NCI-H187 (cell line): ENCODE data around the gene NRCAM.

ENCODE experiments used
- DNase-seq, 2 experiments: peaks; one replicate each; lab custom pipeline; 2025; lab: John Stamatoyannopoulos, UW

NRCAM gene

DNA sequence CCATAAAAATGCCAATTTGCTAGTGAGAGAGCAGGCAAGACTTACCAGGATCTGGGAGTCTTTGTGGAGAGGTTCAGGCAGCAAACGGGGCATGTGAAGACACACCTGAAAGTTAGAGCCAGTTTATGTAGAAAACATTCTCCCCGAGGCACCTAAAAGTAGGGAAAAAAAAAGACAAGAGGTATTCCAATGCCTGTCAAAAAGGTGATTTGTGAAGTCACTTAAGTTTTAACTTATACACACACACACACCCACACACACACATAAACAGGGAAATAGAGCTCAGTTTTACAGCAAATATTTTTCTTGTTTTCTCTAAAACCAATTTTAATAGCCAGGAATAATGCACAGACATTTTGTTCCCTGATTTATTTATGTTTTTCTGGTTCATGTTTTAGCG is 326.0 kb downstream of the NRCAM start, which contains the start of gene LAMB4:
TSS of gene LAMB4 (minus strand) at position 101 of the 400 bp plus-strand sequence. CDS start 7,197 bp downstream, outside the sequence.
- no peak for DNase-seq

DNA sequence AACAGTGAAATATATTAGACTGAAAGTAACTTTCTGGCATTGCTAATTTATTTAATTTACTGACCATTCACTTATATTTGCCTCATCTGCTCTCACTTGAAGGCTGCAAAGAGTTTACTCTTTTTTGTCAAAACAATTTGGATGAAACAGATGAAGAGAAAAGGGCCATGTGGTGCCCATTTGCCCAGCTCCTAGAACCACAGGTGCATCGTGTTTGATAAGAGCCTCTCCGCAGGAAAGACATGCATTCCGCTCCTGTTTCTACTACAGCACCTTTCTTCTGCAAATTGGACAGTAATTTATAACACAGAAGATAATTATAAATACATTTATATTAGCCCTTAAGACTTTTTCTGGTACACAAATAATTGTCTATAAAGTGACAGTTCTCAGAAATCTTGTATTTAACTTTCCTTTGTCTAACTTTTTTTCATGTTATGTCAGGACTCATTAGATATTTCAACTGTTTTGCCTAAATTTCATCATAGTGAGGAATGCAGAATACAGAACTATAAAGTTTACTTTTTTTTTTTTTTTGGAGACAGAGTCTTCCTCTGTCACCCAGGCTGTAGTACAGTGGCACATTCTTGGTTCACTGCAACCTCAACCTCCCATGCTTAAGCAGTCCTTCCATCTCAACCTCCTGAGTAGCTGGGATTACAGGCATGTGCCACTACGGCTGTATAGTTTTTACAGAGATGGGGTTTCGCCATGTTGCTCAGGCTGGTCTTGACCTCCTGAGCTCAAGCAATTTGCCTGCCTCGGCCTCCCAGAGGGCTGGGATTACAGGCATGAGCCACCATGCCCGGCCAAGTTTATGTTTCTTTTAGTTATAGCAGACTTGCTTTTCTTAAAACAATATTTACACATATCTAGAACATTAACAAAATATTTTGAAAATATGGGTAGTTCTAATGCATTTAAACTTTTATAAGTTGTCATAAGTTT is 326.9 kb downstream of the NRCAM start:
- DNase-seq: no peak

DNA sequence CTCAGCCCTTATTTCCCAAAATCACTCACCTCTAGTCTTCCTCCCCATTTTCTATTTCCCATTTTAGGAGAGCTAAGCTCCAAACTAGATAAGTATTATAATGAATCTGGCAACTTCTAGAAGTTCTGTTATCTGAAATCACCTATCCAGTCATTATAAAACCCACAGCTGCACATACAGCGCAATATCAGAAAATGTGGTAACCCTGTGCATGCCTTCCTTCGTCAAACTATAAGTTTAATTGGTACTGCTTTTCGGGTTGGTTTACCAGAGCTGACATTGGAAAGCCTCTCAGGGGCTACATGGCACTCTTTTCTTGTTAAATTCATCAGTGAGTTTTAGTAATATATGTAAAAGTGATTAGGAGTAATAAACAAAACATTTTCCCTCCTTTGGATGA is 327.7 kb downstream of the NRCAM start:
- no peak for DNase-seq

DNA sequence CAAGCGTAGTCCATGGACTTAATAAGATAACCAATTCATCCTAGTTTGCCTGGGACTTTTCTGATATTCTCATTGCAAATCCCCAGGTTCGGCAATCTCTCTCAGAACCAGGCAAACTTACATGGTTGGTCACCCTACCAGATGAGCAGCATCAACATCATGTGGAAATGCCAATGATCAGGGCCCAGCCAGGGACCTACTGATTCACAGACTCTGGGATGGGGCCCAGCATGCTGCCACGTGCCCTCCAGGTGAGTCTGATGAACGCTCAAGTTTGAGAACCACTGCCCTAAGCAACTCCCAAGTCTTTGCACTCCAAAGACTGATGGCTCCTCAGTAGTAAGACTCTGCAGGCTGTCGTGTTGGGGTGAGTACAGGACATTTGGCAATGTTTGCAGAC is 328.8 kb downstream of the NRCAM start:
- DNase-seq: no peak

DNA sequence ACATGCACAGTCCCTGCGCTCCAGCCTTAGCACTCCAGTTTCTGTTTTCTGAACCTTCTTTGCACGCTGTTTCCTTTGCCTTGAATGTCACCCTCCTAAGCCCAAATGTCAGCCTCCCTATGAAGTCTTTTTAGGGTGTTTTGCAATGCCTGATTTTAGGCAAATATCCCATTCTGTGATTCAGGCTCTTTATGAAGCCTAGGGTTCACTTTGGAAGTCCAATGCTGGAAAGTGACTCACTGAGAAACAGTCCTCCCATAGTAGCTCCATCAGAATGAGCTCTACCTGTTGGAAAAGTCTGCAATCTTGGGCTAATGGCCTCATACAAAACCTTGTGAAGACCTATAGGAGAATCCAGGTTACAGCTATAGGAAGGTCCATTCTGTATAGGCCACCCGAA is 331.4 kb downstream of the NRCAM start:
- no peak for DNase-seq

DNA sequence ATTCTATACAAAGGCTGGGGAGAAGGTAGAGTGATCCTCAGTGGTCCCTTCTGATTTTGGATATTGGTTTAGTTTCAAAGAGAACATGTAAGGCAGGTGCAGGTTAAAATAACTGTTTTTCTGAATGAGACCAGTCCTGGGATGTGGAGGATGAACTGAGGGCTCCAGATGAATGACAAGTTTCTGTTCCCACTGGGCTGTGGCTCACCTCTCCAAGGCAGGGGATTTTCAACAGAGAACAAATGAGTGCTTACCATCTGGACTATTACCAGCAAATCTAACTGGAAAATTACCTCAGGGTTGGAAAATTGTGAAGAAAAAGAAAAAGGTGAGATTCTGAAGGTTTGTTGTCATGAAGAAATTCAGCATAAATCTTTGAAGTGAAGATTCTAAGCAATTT is 334.1 kb downstream of the NRCAM start:
- no peak for DNase-seq

DNA sequence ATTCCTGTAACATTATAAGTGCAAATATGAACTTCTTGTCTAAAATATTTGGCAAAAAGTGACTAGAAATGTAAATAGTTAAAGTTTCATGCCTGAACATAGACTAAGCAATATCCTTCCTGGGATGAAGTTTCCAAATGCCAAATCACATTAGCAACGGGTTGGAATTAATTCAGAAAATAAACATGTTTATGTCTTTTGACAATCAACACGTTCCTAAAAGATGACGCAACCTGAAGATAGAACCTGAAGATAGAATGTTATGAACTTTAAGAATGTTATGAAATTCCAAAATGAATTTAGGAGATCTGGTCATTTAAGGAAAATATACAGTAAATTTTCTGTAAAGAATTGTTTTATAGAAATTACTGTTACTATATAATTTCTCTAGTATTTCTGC is 335.3 kb downstream of the NRCAM start:
- no peak for DNase-seq

DNA sequence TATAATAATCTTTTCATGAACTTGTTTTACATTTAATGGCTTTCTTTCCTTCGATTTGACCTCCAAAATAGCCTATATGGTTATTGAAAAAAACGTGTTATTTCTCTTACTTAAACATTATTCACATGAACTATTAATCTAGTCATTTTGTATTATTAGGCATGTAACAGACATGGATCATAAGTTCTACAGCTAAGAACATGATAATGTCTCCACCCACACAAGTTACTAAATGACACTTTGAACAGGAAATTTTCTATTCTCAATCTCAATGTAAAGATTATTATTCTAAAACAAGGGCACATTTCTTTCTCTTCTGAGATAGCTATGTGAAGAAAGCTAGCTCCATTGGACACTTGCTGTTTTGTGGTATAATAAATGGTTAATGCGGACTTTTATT is 336.0 kb downstream of the NRCAM start:
- no peak for DNase-seq

DNA sequence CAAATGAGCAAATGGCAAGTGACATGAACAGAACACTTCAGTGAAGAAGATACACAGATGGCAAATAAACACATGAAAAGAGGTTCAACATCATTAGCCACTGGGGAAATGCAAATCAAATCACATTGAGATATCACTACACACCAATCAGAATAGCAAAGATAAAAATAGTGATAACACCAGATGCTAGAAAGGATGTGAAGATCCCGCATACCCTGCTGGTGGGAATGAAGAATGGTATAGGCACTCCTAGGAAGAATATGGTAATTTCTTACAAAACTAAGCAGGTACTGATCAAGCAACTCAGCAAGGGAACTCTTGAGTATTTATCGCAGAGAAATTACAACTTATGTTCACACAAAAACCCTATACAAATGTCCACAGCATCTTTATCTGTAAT is 337.3 kb downstream of the NRCAM start:
- no peak for DNase-seq

DNA sequence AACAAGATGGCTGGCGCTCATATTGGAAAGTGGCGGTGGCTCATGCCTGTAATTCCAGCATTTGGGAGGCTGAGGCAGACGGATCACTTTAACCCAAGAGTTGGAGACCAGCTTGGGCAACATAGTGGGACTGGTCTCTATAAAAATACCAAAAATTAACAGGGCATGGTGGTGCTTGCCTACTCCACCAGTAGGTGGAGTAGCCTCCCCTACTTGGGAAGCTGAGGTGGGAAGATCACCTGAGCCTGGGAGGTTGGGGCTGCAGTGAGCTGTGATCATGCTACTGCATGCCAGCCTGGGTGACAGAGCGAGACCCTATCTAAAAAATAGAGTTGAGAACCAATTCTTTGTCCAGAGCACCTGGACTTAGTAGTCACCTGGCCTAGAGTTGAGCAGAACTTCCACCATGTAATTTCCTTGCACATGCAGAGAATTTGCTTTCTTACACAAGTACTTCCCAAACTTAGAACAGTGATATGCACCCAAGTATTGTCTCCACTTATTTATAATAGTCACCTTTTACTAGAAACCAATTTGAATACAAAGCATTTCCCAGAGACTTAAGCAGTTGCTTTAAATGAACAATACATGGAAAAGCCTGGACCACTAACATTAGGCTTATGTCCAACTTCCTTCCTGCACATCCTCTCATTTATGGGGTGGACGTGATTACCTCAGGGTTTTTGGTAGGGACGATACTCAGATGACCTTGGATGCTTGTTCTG is 342.0 kb downstream of the NRCAM start:
- DNase-seq: peak; percentile 14 to 19

DNA sequence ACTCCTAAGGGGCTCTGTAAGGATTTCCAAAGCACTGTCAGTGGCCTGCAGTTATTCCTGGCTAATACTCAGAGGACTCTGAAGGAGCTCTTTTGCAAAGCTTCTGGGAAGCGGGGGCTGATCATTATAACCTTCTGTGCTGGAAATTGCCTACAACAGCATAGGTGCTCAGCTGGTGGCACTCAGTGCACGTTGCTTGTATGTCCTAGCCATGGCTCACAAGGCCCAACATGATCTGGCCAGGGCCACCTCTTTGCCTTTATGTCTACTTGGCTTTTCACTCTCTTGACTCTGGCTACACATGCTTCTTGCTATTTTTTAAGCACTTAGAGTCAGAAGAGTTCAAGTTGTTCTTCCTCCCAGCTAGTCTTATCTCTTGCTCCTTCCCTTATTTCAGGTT is 343.6 kb downstream of the NRCAM start:
- DNase-seq: no peak

DNA sequence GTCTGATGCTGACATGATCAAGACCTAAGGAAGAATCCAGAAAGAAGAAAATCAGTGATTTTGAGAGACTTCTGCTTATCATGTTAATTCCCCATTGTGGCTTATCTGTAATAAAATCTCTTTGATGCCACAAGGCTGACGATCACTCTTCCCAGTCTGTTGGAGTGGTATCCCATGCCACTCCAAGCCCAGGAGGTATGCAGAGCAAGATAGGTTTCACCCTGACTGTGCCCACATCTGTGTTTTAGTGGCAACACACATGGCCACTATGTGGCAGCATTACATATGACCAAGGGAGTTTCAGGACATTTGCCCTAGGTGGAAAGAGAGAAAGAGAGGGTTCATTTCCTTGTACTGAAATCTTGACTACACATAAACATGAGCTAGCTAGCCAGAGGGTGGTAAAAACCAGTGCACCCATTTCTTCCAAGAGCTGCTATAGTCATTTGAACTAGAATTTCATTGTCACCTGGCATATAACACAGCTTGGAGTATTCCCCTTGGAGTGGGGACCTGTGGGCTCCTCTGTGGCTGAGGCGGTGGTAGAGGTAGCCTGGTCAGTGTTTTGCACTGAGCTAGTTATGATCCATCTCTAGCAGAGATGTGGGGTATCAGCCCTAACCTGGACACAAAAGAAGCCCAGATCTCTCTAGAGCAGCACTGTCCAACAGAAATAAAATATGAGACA is 346.9 kb downstream of the NRCAM start:
- no peak for DNase-seq

DNA sequence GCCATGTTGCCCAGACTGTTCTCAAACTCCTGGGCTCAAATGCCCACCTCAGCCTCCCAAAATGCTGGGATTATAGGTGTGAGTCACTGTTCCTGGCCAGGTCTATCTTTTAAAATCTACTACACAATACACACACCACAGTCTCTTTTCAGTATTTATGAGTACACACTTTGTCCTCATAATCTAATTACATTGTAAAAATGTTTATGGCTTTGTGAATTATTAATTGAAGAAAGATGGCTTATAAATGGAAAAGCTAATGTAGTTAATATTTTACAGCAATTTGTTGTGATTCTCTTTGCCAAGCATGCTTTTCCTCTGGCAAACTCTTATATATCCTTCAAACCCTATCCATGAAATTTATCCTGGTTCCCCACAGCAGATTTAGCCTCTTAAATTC is 348.1 kb downstream of the NRCAM start:
- DNase-seq: no peak

DNA sequence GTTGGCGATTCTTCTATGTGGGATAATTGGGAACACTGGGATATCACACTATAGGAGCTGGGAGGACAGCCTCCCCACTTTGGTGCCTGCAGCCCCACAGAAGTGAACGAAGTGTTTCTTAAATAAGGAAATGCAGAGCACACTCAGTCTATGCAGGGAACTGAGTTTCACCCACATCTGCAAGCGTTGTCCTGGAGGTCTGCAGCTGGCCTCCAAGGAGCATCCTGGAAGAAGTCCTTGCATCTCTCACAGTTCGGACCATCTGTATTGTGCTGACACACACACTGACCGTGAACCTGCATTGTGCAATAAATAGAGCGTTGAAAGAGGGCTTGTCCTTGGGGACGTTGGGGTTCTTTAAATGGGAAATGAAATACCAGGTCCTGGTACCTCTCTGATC is 351.9 kb downstream of the NRCAM start:
- no peak for DNase-seq

DNA sequence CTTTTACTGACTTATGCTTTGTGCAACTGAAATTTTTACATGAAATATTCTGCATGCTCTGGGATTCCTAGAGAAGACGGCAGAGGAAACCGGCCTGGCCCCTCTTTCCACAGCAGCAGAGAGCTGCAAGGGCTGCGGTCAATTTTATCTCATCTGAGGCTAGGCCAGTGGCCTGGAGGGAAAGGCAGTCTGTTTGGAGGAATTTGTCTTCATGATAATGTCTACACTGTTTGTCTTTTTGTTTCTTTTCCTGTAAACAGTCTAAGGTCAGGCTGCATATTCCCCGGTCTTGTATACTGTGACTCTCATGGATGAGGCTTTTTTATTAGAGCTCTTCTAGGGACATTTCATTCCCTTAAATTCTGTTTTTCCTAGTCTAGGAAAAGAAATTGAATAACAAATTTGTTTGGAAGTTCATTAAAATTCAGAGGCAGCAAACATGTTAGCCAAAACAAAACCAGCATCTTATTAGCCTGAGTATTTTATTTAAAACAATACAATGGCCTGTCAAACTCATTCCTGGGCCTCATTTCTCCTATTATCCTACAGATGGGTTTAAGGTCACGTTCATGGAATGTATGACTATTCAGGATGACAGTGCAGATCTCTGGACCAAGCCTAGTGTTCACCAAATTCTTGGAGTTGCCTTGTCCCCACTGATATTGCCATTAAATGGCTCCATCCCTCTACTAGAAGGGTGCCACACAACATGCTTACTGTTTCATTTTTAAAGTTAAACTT is 352.5 kb downstream of the NRCAM start:
- no peak for DNase-seq

DNA sequence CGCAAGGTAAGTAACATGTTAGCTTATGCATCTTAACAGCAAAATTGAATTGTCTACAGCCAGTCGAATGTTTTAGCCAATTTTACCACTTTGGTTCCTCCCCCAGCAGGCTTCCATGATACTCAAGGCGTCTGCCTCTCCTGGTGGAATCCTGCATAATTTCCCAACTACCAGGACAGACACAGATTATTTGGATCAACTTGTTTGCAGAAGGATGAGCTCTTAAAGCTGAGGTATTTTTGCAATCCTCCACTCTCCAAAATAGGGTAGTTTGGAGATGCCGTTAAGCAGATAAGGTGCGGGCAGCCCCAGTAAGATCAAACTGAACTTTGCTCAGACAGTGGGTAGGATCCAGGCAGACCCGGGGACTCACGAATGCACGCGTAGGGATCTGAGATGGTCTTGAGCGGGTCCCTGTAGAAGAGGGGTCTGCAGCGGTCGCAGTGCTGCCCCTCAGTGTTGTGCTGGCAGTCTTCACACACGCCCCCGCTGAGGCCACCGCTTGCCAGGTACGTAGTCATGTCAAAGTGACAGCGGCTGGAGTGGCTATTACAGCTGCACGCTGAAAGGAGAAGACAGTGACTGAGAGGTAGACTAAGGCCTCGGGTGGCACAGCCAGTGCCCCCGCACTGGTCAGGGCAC is 353.4 kb downstream of the NRCAM start:
- DNase-seq: no peak

DNA sequence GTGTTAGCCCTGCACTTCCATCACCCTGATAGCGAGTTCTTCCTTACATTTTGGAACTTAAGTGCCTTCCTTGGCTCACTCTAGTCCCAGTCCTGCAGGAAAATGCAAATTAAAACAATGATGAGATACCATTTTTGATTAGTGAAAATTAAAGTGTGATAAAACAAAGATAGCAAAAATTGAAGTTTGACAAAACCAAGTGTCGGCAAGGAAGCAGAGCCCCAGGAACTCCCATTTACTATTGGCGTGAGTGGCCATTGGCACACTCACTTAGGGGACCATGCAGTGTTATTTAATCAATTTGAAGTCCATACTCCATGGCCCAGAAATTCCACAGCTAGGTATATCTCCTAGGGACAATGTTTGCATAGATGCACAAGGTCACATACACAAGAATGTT is 354.5 kb downstream of the NRCAM start:
- no peak for DNase-seq

DNA sequence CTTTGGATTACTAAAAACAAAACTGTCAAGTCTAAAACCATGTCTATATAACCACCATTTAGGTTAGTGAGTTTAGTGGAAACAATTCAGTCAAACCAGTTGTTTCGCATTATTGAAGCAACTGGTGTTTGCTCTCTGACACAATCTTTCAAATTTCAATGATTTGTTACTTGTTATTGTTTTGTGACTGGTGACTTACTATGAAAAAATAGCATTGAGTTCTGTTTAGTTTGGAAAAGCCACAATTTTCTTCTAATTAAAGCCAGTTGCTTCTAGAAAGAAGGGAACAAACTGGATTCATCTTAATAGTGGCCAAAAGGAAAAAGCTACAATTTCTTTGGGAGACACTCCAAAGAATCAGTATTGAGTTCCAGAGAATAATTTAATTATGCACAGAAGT is 356.5 kb downstream of the NRCAM start:
- DNase-seq: no peak

DNA sequence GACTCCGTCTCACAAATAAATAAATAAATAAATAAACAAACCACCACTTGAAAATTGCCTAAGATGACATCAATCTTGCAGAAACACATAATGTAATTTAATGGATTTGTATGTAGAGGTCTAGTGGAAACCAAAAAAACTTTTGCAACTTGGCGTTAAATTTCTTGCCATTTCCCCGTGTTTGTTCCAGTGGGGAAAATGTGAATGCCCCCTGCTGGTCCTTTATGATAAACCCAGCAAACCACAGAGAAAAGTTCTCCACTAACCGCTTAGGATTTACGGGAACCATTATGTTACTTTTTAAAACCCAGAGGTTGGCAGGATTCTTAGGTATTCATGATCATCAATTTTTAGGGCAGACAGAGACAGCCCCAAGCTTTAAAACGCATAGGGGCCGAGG is 358.5 kb downstream of the NRCAM start:
- no peak for DNase-seq
